ENCODE results near the gene ZNF384.

Gene ZNF384

GRCh38 chr12:6653342-6653741 is 35.8 kb downstream of the ZNF384 start:
- no peak for DNase-seq

GRCh38 chr12:6652391-6652790 is 36.8 kb downstream of the ZNF384 start:
- no peak for DNase-seq

GRCh38 chr12:6650832-6651231 is 38.3 kb downstream of the ZNF384 start:
- no peak for DNase-seq

GRCh38 chr12:6647083-6647604 is 42.0 kb downstream of the ZNF384 start, which contains the start of gene ACRBP:
Gene ACRBP, minus strand, starts transcription at chr12:6647432. Its CDS starts 66 bp downstream, at chr12:6647366.
- DNase-seq, result no peak

- DNase-seq, result no peak
Observed at GRCh38 chr12:6646276-6647082, 42.7 kb downstream of the ZNF384 start.

- DNase-seq, result no peak
Observed at GRCh38 chr12:6644903-6645302, 44.3 kb downstream of the ZNF384 start.

GRCh38 chr12:6644257-6644596 is 44.9 kb downstream of the ZNF384 start:
- DNase-seq, result no peak

- DNase-seq, result no peak
Observed at GRCh38 chr12:6643569-6644256, 45.5 kb downstream of the ZNF384 start.

GRCh38 chr12:6641131-6641530 is 48.0 kb downstream of the ZNF384 start:
- no peak for DNase-seq

GRCh38 chr12:6640497-6640896 is 48.7 kb downstream of the ZNF384 start:
- DNase-seq, result no peak

- DNase-seq, result no peak
Observed at GRCh38 chr12:6639151-6639801, 49.9 kb downstream of the ZNF384 start.

- DNase-seq, result no peak
Observed at GRCh38 chr12:6638305-6638704, 50.9 kb downstream of the ZNF384 start.

- DNase-seq, result no peak
Observed at GRCh38 chr12:6635856-6636531, 53.2 kb downstream of the ZNF384 start, which contains the start of gene LPAR5. Gene LPAR5, minus strand, starts transcription at chr12:6635959. Its CDS starts 14,711 bp downstream, at chr12:6621248.

- no peak for DNase-seq
Observed at GRCh38 chr12:6635375-6635855, 53.8 kb downstream of the ZNF384 start.

- DNase-seq, result no peak
Observed at GRCh38 chr12:6632026-6632983, 56.9 kb downstream of the ZNF384 start.

GRCh38 chr12:6631549-6631961 is 57.6 kb downstream of the ZNF384 start:
- DNase-seq, result no peak

GRCh38 chr12:6630736-6631135 is 58.4 kb downstream of the ZNF384 start:
- DNase-seq, result no peak

- no peak for DNase-seq
Observed at GRCh38 chr12:6627616-6628015, 61.6 kb downstream of the ZNF384 start.

GRCh38 chr12:6626654-6627283 is 62.4 kb downstream of the ZNF384 start:
- no peak for DNase-seq

GRCh38 chr12:6620885-6621274 is 68.3 kb downstream of the ZNF384 start:
- no peak for DNase-seq

All from NCI-H1092 (cell line).